Measurements from ENCODE around the gene LRMDA. TPM values are rescaled to one million over a fixed set of nuclear protein-coding genes. Genes with fewer than 3 reads are reported as not detected.

The LRMDA gene
- total and polyA plus RNA-seq, 2 donors (not counting 1 experiment from before 2014, with no cell fraction given) = 0.12 TPM; not detected in 1

- H3K9me3 ChIP-seq (ENCODE audit: control extremely low read depth in 1 of 3, control insufficient read depth in 2 of 3, insufficient read depth in 1 of 3, low read length in 2 of 3) = no peaks in the 10 kb centered on the region
- no peaks in the 10 kb centered on the region for H4K20me1 ChIP-seq (ENCODE audit: control insufficient read depth, insufficient read depth, low read length, poor library complexity, severe bottlenecking)
- Mint-ChIP-seq H3K4me1 (no peaks in the 10 kb centered on the region), H3K4me3 (no peak overlapping the region), H3K27me3 (no peaks in the 10 kb centered on the region), H3K27ac (no peak overlapping the region), H3K9me3 (ENCODE audit: insufficient read depth) (no peaks in the 10 kb centered on the region)
- H3K36me3 ChIP-seq (replicated peaks in 1 of 2; ENCODE audit: control extremely low read depth in 1 of 2, control insufficient read depth in 1 of 2, extremely low read depth in 1 of 2, insufficient read depth in 2 of 2, low read length in 1 of 2) = no peaks in the 10 kb centered on the region
- no peaks in the 10 kb centered on the region for H3K27me3 ChIP-seq (replicated peaks in 1 of 4; ENCODE audit: control extremely low read depth in 1 of 4, control insufficient read depth in 3 of 4, insufficient read depth in 4 of 4, low read length in 3 of 4)
- intact Hi-C loops (cut with micrococcal nuclease) = no loop called here
- TF ChIP-seq EZH2 (IDR thresholded peaks at IDR 0.05; ENCODE audit: borderline replicate concordance, insufficient read depth, low read depth, low read length, poor library complexity, severe bottlenecking) (no peak), CTCF (IDR thresholded peaks at IDR 0.05) (no peak)
- H3K27ac ChIP-seq (ENCODE audit: low read length in 2 of 2) = no peak overlapping the region
- no peak overlapping the region for H3K9ac ChIP-seq (ENCODE audit: low read length)
- CTCF ChIA-PET = interaction anchor here (0.8 to 1.2 kb wide), 2 partner anchors 12 kb away, joined by 3 read pairs; no protein-coding TSS in a partner anchor
- ATAC-seq (ENCODE audit: low read depth) (no peak), DNase-seq (no peak)
- WGBS (ENCODE audit: insufficient coverage) = no CpG with 5 or more reads among the region's 2 CpGs
- no peaks in the 10 kb centered on the region for H3K4me1 ChIP-seq (ENCODE audit: control insufficient read depth in 2 of 2, insufficient read depth in 2 of 2, low read length in 2 of 2)
- POLR2A ChIA-PET = no interaction called here
- H2AFZ ChIP-seq (ENCODE audit: insufficient read depth, low read depth, low read length, poor library complexity, severe bottlenecking) = no peak overlapping the region
- H3K4me3 ChIP-seq (ENCODE audit: control extremely low read depth in 1 of 5, extremely low read depth in 1 of 5, insufficient read depth in 1 of 5, low read depth in 2 of 5, low read length in 4 of 5) = no peak overlapping the region
- no peak overlapping the region for H3K4me2 ChIP-seq (replicated peaks; ENCODE audit: low read depth, low read length, poor library complexity, severe bottlenecking)
- no peaks in the 10 kb centered on the region for H3K79me2 ChIP-seq (ENCODE audit: control insufficient read depth, insufficient read depth, low read length)
Observed at GRCh38 chr10:76546411-76546810, 1115.0 kb downstream of the LRMDA start.

GRCh38 chr10:76547352-76547972, 1116.0 kb downstream of the LRMDA start:
- POLR2A ChIA-PET = no interaction called here
- H3K9me3 Mint-ChIP-seq (ENCODE audit: insufficient read depth) = no peaks in the 10 kb centered on the region
- H3K79me2 ChIP-seq (ENCODE audit: control insufficient read depth, insufficient read depth, low read length) = no peaks in the 10 kb centered on the region
- no peaks in the 10 kb centered on the region for H3K27me3 Mint-ChIP-seq
- H3K27ac ChIP-seq (ENCODE audit: low read length in 2 of 2) = no peak overlapping the region
- no peaks in the 10 kb centered on the region for H3K9me3 ChIP-seq (ENCODE audit: control extremely low read depth in 1 of 3, control insufficient read depth in 2 of 3, insufficient read depth in 1 of 3, low read length in 2 of 3)
- TF ChIP-seq EZH2 (IDR thresholded peaks at IDR 0.05; ENCODE audit: borderline replicate concordance, insufficient read depth, low read depth, low read length, poor library complexity, severe bottlenecking) = no peak
- peak; percentile 72 for TF ChIP-seq CTCF (IDR thresholded peaks at IDR 0.05)
- H3K36me3 ChIP-seq (replicated peaks in 1 of 2; ENCODE audit: control extremely low read depth in 1 of 2, control insufficient read depth in 1 of 2, extremely low read depth in 1 of 2, insufficient read depth in 2 of 2, low read length in 1 of 2) = no peaks in the 10 kb centered on the region
- no peak overlapping the region for H3K9ac ChIP-seq (ENCODE audit: low read length)
- no peaks in the 10 kb centered on the region for H3K27me3 ChIP-seq (replicated peaks in 1 of 4; ENCODE audit: control extremely low read depth in 1 of 4, control insufficient read depth in 3 of 4, insufficient read depth in 4 of 4, low read length in 3 of 4)
- H3K27ac Mint-ChIP-seq = no peak overlapping the region
- H2AFZ ChIP-seq (ENCODE audit: insufficient read depth, low read depth, low read length, poor library complexity, severe bottlenecking) = no peak overlapping the region
- H3K4me2 ChIP-seq (replicated peaks; ENCODE audit: low read depth, low read length, poor library complexity, severe bottlenecking) = no peak overlapping the region
- no peak overlapping the region for H3K4me3 ChIP-seq (ENCODE audit: control extremely low read depth in 1 of 5, extremely low read depth in 1 of 5, insufficient read depth in 1 of 5, low read depth in 2 of 5, low read length in 4 of 5)
- DNase-seq = peak; percentile 49
- 74% methylated on average over 4 of the region's 11 CpGs for WGBS (ENCODE audit: insufficient coverage)
- no peaks in the 10 kb centered on the region for H3K4me1 ChIP-seq (ENCODE audit: control insufficient read depth in 2 of 2, insufficient read depth in 2 of 2, low read length in 2 of 2)
- H3K4me3 Mint-ChIP-seq = no peak overlapping the region
- intact Hi-C loops (cut with micrococcal nuclease) = no loop called here
- H3K4me1 Mint-ChIP-seq = no peaks in the 10 kb centered on the region
- peak; percentile 28 for ATAC-seq (ENCODE audit: low read depth)
- CTCF ChIA-PET = interaction anchor here (0.7 to 1.2 kb wide), 3 partner anchors 11 to 438 kb away, joined by 3 read pairs; no protein-coding TSS in a partner anchor
- H4K20me1 ChIP-seq (ENCODE audit: control insufficient read depth, insufficient read depth, low read length, poor library complexity, severe bottlenecking) = no peaks in the 10 kb centered on the region
